HT1080 (cell line): Measurements from ENCODE around the gene SUN3. TPM values are rescaled to one million over a fixed set of nuclear protein-coding genes. Genes with fewer than 3 reads are reported as not detected.
"Not testable (repeated sequence)": the region's sequence is repeated elsewhere in the genome, so short reads cannot be mapped to it uniquely, and the experiment has no call there.

Source experiments
- DNase-seq: peaks from one replicate; pipeline ENCODE4 v3.0.0-alpha.2; 2015; ENCODE audit warnings: low read depth
- total RNA-seq: library from RNA; depleted of rRNA; stranded (reverse); fragments of >200 nt; shearing (Covaris generic); gene quantifications from 2 replicates; pipeline ENCODE4 v1.2.3, GENCODE V29; 2014; rRNA removed

SUN3 gene
- total RNA-seq, 1 experiment from 2014 or later = not detected

GRCh38 chr7:47945261-47946015, 83.5 kb downstream of the SUN3 start:
- DNase-seq = peak; percentile 53

GRCh38 chr7:47944536-47945260, 84.2 kb downstream of the SUN3 start:
- DNase-seq = no peak

GRCh38 chr7:47943676-47944474, 85.0 kb downstream of the SUN3 start:
- DNase-seq = no peak

GRCh38 chr7:47942651-47943050, 86.3 kb downstream of the SUN3 start:
- DNase-seq = not testable (repeated sequence)

- no peak for DNase-seq
These were observed 86.8 kb downstream of the SUN3 start for GRCh38 chr7:47942132-47942531.

- peak; percentile 79 for DNase-seq
These were observed 87.6 kb downstream of the SUN3 start for GRCh38 chr7:47941136-47941844.

GRCh38 chr7:47940088-47941013, 88.6 kb downstream of the SUN3 start:
- DNase-seq = no peak

GRCh38 chr7:47939425-47940036, 89.4 kb downstream of the SUN3 start:
- no peak for DNase-seq

GRCh38 chr7:47938574-47939165, 90.2 kb downstream of the SUN3 start:
- no peak for DNase-seq

- DNase-seq = no peak
These were observed 91.0 kb downstream of the SUN3 start for GRCh38 chr7:47937711-47938573.

Other genes with a start within 250 kb of the SUN3 start
- gene PKD1L1, start 80.6 kb downstream of the SUN3 start, total RNA-seq = 0.55 TPM in 1 of 2 replicates, not detected in the other
- gene HUS1, start 49.5 kb downstream of the SUN3 start, total RNA-seq = 10.1 and 14.4 TPM in 2 replicates
- gene C7orf57, start 6.4 kb upstream of the SUN3 start, total RNA-seq = 1.2 TPM in 1 of 2 replicates, not detected in the other
- 11.8 and 12.8 TPM in 2 replicates for gene UPP1, start 60.2 kb upstream of the SUN3 start, total RNA-seq
- gene ABCA13, start 142.4 kb upstream of the SUN3 start, total RNA-seq = 1.2 and 1.7 TPM in 2 replicates